Endothelial cell of umbilical vein (primary cell): ENCODE results near the gene CALU. TPM values are rescaled to one million over a fixed set of nuclear protein-coding genes. Genes with fewer than 3 reads are reported as not detected.
A peak's percentile ranks its signal among the peaks of the same experiment; 100 is the strongest.

ENCODE experiments used
- BruUV-seq: library from RNA; stranded (reverse); fragments of 400-500 nt; replicated peaks from 2 replicates; lab custom pipeline; 2021; lab: Mats Ljungman, UMichigan
- CTCF ChIA-PET: fragments of 300-600, 350-600 bp; sonication (Branson Sonifier 250); formaldehyde crosslinking; loops from one replicate; lab custom pipeline; 2021; ENCODE audit warnings: antibody characterized with exemption, inconsistent platforms; lab: Charles Lee
- POLR2A ChIA-PET: fragments of 300-600, 350-600 bp; sonication (Branson Sonifier 250); formaldehyde crosslinking; loops from one replicate; lab custom pipeline; 2021; ENCODE audit warnings: antibody characterized with exemption, inconsistent platforms; lab: Charles Lee
- DNase-seq: peaks from one replicate; pipeline ENCODE4 v3.0.0-alpha.2; 2011; ENCODE audit warnings: low read depth, low spot score
- FAIRE-seq: peaks from 2 replicates; lab custom pipeline; 2011; peaks lifted over from hg19 to GRCh38; lab: Jason Lieb, UNC
- H2AFZ ChIP-seq: 2 replicates; pipeline ENCODE4 v1.6.0; 2012; ENCODE audit warnings: low read depth, low read length, control low read depth, inconsistent platforms
- H3K27ac ChIP-seq: 2 replicates; pipeline ENCODE4 v1.5.1; 2011; ENCODE audit warnings: low read depth, mild to moderate bottlenecking, control low read depth, low read length, moderate library complexity; ENCODE audit not compliant: insufficient read depth
- H3K27me3 ChIP-seq, 2 experiments: 2 replicates each; pipeline versions ENCODE4 v1.6.0 to v1.6.1; 2011; ENCODE audit warnings: low read length in 2 of 2, mixed read lengths in 1 of 2; ENCODE audit not compliant: control insufficient read depth in 2 of 2, insufficient read depth in 2 of 2
- H3K36me3 ChIP-seq, 2 experiments: 2 replicates in 1 of 2; 3 replicates in 1 of 2; pipeline ENCODE4 v1.5.1; 2011; ENCODE audit warnings: low read length in 2 of 2, mild to moderate bottlenecking in 1 of 2, moderate library complexity in 1 of 2; ENCODE audit not compliant: control insufficient read depth in 2 of 2, insufficient read depth in 2 of 2; ENCODE audit errors: extremely low read depth in 1 of 2
- H3K4me1 ChIP-seq: 3 replicates; pipeline ENCODE4 v1.5.1; 2011; ENCODE audit warnings: mild to moderate bottlenecking, low read length; ENCODE audit not compliant: control insufficient read depth, insufficient read depth; ENCODE audit errors: extremely low read depth
- H3K4me2 ChIP-seq: 2 replicates; pipeline ENCODE4 v1.6.1; 2011; ENCODE audit warnings: low read length, control low read depth, mixed read lengths; ENCODE audit not compliant: insufficient read depth
- H3K4me3 ChIP-seq, 3 experiments: fragments of 200-600 bp in 1 of 3; sonication (generic), shearing (Covaris generic) in 1 of 3; replicated peaks in 1 of 3; 2 replicates each; pipeline ENCODE4 v1.5.1; 2011 to 2016; ENCODE audit warnings: control low read depth in 3 of 3, low read length in 3 of 3, mild to moderate bottlenecking in 2 of 3, inconsistent platforms in 1 of 3, low read depth in 1 of 3, moderate library complexity in 1 of 3; ENCODE audit not compliant: insufficient read depth in 1 of 3
- H3K79me2 ChIP-seq: 2 replicates; pipeline ENCODE4 v1.6.0; 2012; ENCODE audit warnings: low read length, inconsistent platforms; ENCODE audit not compliant: control insufficient read depth, insufficient read depth
- H3K9ac ChIP-seq: replicated peaks from 2 replicates; pipeline ENCODE3; 2011; ENCODE audit warnings: low read length, control low read depth; ENCODE audit not compliant: insufficient read depth; ENCODE audit errors: extremely low read depth
- H3K9me1 ChIP-seq: replicated peaks from 3 replicates; pipeline ENCODE4 v1.6.0; 2011; ENCODE audit warnings: mild to moderate bottlenecking, low read length; ENCODE audit not compliant: control insufficient read depth, insufficient read depth; ENCODE audit errors: extremely low read depth
- H3K9me3 ChIP-seq: replicated peaks from 2 replicates; pipeline ENCODE4 v1.5.1; 2012; ENCODE audit warnings: low read length, inconsistent platforms; ENCODE audit not compliant: control insufficient read depth, insufficient read depth
- H4K20me1 ChIP-seq: replicated peaks from 2 replicates; pipeline ENCODE3; 2011; ENCODE audit warnings: mild to moderate bottlenecking, low read length; ENCODE audit not compliant: control insufficient read depth, insufficient read depth; ENCODE audit errors: extremely low read depth
- CTCF ChIP-seq, 2 donors: IDR thresholded peaks; 1 replicate in 1 of 2; 2 replicates in 1 of 2; pipeline ENCODE4 v1.5.1; 2011; ENCODE audit warnings: low read length in 2 of 2, mild to moderate bottlenecking in 2 of 2, moderate library complexity in 2 of 2, control low read depth in 1 of 2, inconsistent platforms in 1 of 2, low read depth in 1 of 2; ENCODE audit not compliant: insufficient read depth in 1 of 2; ENCODE audit errors: extremely low read depth in 1 of 2
- EZH2 ChIP-seq: IDR thresholded peaks from 2 replicates; pipeline ENCODE4 v1.6.1; 2012; ENCODE audit warnings: borderline replicate concordance, low read depth, mild to moderate bottlenecking, moderate library complexity, low read length, inconsistent platforms; ENCODE audit not compliant: severe bottlenecking
- FOS ChIP-seq: IDR thresholded peaks from 2 replicates; pipeline ENCODE4 v1.6.1; 2011; ENCODE audit warnings: mild to moderate bottlenecking, low read length, moderate library complexity, borderline replicate concordance; ENCODE audit not compliant: insufficient read depth
- GATA2 ChIP-seq: IDR thresholded peaks from 2 replicates; pipeline ENCODE4 v1.7.0; 2011; ENCODE audit warnings: low read depth, mild to moderate bottlenecking, moderate library complexity, mixed read lengths, low read length; ENCODE audit not compliant: insufficient read length, insufficient read depth
- JUN ChIP-seq: IDR thresholded peaks from 2 replicates; pipeline ENCODE4 v1.6.1; 2011; ENCODE audit warnings: borderline replicate concordance, low read depth; ENCODE audit not compliant: insufficient read length, insufficient read depth
- MYC ChIP-seq: IDR thresholded peaks from one replicate; pipeline ENCODE4 v1.6.1; 2011; ENCODE audit warnings: mild to moderate bottlenecking, low read depth, low read length
- POLR2A ChIP-seq: IDR thresholded peaks from 2 replicates; pipeline ENCODE4 v1.6.1; 2012; ENCODE audit warnings: low read depth, mild to moderate bottlenecking, control low read depth, low read length
- POLR2AphosphoS5 ChIP-seq: IDR thresholded peaks from 2 replicates; pipeline ENCODE4 v1.6.1; 2012; ENCODE audit warnings: low read depth, mild to moderate bottlenecking, control low read depth, low read length, moderate library complexity; ENCODE audit not compliant: insufficient read depth
- dilution Hi-C: fragments of 300-500 bp; cut with MboI; formaldehyde crosslinking; loops from one replicate; pipeline ENCODE4 v1.15.0; 2019; ENCODE audit warnings: low sequenced_read_pairs; ENCODE audit not compliant: extremely low pct_ligation_motif_present
- intact Hi-C: fragments of 100-400 bp; cut with micrococcal nuclease; formaldehyde crosslinking; loops from one replicate; pipeline ENCODE4 v1.10.0; 2022
- polyA plus RNA-seq, 4 experiments: library from polyadenylated mRNA; depleted of rRNA in 3 of 4; stranded (reverse) in 3 of 4; unstranded in 1 of 4; fragments of >200 nt; gene quantifications; 2 replicates each; pipeline versions ENCODE4 v1.2.1 to v1.2.3, GENCODE V29; 2011 to 2012; ENCODE audit warnings: missing spikeins in 1 of 4
- total RNA-seq: library from RNA; stranded (reverse); gene quantifications from 2 replicates; pipeline ENCODE4 v1.2.3, GENCODE V29; 2021
- TF ChIP-seq, protein P1 (sequence below): IDR thresholded peaks from 2 replicates; pipeline ENCODE4 v1.6.1; 2011; ENCODE audit not compliant: insufficient read depth, insufficient read length

CALU gene
- total and polyA plus RNA-seq, 2 donors (not counting 3 experiments of a cell fraction or from before 2014, with no cell fraction given) = 135 to 257 TPM

GRCh38 chr7:128739990-128740682, 977 bp downstream of the CALU start:
- peaks cover 0 to 4% of the 10 kb centered on the region in 2 experiments for H3K36me3 ChIP-seq
- H3K9me1 ChIP-seq = no peaks in the 10 kb centered on the region
- TF ChIP-seq GATA2 (no peak), POLR2AphosphoS5 (no peak), POLR2A (no peak), EZH2 (no peak), MYC (no peak), FOS (no peak), CTCF (IDR thresholded peaks at IDR 0.05; ENCODE audit: extremely low read depth in 1 of 2, insufficient read depth in 1 of 2, low read depth in 1 of 2, low read length in 2 of 2) (no peak), JUN (no peak)
- TF ChIP-seq, protein P1, sequence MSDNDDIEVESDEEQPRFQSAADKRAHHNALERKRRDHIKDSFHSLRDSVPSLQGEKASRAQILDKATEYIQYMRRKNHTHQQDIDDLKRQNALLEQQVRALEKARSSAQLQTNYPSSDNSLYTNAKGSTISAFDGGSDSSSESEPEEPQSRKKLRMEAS = no peak
- CTCF ChIA-PET = interaction anchor here (1.1 to 1.7 kb wide), 5 partner anchors 13 to 123 kb away, joined by 3 to 4 read pairs (median 3); partner anchors contain the start of genes ATP6V1F and GARIN1A
- H4K20me1 ChIP-seq = peaks cover 13% of the 10 kb centered on the region
- H3K79me2 ChIP-seq = peaks cover 59% of the 10 kb centered on the region
- H3K9ac ChIP-seq = peak overlapping the region; percentile 90
- peak overlapping the region; percentile 91 for H3K4me2 ChIP-seq
- H3K27me3 ChIP-seq = no peaks in the 10 kb centered on the region
- no TSS peak for BruUV-seq
- peak overlapping the region; percentile 55 to 95 (median 88) for H3K4me3 ChIP-seq
- H3K4me1 ChIP-seq = peaks cover 33% of the 10 kb centered on the region
- dilution Hi-C loops = no loop called here
- FAIRE-seq = no peak
- peak overlapping the region; percentile 85 for H3K27ac ChIP-seq
- no peaks in the 10 kb centered on the region for H3K9me3 ChIP-seq
- intact Hi-C loops = loop anchor here (1.0 kb wide), 1 partner anchor 89 kb away; no protein-coding TSS in a partner anchor
- DNase-seq = peak; percentile 13
- POLR2A ChIA-PET = interaction anchor here (0.8 to 2.2 kb wide), 2 partner anchors 91 to 1062 kb away, joined by 6 to 7 read pairs; no protein-coding TSS in a partner anchor
- no peak overlapping the region for H2AFZ ChIP-seq
